GM19099 (cell line): ENCODE data around the gene BTBD2.

Experiments
- POLR2A ChIP-seq: IDR thresholded peaks from 3 replicates; pipeline ENCODE4 v1.6.1; 2011; ENCODE audit warnings: low read depth; ENCODE audit not compliant: insufficient read length; ENCODE audit errors: extremely low read depth

Gene BTBD2

DNA sequence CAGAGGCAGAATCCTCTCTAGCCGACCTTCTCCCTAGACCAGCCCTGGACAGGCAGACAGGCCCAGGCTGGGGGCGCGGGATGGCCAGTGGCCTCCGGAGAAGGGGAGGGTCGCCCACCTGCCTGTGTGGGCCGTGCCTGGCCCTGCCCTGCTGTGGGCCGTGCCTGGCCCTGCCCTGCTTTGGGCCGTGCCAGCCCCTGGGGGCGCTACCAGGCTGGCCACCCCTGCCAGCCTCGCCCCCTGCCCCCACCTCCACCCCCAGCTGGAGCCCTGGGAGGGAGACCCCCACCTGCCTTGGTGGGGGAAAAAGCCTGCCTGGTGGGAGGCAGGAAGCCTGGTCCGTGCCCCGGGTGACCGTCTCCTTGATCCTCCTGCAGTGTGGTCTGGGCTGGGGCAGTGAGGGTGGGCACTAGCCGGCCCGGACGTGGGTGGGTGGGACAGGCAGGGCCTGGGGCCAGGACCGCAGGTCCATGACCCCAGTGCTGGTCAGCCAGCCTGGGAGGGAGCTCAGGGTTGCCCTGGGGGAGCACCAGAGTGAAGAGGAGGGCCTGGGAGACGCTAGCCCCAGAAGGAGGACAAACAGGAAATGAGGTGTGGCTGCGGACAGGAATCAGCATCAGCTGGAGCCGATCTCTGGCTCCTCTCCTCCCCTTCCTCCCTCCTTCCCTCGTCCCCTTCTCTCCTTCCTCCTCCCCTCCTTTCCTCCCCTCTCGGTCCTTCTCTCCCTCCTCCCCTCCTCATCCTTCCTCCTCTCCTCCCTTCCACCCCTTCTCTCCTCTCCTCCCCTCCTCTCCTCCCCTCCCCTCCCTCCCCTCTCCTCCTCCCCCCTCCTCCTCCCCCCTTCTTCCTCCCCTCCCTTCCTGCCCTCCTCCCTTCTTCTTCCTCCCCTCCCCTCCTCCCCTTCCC lies 40.7 kb upstream of the BTBD2 start:
- peak; percentile 43 for TF ChIP-seq POLR2A

DNA sequence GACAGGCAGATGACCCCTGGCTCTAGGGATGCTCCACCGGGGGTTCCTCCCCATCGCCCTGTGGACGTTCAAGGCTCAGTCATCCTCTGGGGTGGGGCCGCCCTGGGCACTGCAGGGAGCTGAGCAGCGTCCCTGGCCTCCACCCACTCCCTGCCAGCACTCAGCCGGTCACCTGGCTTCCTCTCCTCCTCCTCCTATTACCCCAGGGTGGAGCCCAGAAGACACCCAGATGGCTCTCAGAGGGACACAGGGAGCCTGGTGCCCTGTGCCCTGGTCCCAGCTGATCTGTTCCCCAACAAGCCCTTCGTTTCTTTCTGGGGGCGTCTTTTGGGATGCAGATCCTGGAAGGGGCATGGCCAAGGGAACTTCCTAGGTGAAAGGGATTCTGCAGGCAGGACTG lies 39.2 kb upstream of the BTBD2 start:
- TF ChIP-seq POLR2A, result peak; percentile 15

DNA sequence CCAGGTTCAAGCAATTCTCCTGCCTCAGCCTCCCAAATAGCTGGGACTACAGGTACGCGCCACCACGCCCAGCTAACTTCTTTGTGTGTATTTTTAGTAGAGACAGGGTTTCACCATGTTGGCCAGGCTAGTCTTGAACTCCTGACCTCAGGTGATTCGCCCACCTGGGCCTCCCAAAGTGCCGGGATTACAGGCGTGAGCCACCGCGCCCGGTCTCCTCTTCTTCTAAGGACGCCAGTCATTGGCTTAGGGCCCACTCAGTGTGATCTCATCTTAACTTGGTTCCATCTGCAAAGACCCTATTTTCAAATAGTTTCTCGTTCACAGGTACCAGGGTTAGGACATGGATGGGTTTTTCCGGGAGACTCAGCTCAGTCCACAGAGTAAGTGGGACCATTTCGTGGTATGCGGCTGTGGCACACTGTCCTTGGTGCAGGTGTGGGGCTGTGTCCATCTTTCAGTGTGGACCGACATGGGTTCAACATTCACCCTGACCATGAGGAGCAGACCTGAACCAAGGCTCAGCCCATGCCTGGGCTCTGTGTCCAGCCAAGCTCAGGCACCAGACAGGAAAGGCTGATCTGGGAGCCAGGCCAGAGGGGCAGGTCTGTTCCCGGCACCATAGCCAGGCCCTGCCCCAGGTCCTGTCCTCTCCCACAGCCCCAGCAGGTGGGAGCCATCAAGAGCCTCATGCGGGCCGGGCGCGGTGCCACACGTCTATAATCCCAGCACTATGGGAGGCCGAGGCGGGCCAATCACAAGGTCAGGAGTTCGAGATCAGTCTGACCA lies 38.3 kb upstream of the BTBD2 start:
- TF ChIP-seq POLR2A, result no peak

DNA sequence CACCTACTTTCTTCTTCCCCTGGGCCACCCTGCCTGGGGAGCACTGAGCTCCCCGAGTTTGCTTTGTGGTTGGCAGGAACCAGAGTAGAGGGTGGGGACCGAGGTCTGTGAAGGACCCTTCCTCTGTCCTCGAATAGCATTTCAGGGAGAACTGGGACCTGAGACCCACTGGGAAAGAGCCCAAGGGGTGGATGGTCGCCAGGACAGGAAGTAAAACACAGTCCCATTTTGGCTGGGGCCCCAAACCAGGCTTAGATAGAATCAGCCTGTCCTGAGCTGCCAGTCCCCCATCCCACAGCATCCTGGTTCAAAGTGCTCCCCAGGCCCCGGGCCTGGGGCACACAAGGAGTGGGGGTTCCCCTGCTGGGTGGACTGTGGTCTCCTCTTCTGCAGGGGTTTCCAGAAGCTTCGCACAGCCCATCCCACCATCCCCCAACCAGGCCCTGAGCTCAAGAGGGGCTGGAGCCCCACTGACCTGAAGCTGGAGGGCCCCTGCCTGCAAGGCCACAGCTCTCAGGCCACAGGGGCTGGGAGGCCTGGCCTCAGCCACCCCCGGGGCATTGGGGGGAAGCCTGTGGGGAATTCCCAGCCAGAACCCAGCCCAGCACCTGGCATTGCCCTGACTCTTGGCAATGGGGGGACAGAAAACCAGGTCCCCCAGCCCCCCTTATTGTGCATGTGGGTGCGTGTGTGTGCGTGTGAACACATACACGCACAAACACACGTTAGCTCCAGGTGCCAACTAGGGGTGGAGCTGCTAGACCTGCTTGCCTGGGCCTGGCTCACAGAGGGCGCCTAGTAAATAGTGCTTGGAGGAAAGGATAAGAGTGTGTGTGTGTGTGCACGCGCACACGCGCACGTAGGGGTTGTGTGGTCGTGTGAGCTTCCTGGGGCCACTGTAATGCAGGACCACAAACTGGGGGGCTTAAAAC lies 36.5 kb upstream of the BTBD2 start:
- peak; percentile 35 for TF ChIP-seq POLR2A

DNA sequence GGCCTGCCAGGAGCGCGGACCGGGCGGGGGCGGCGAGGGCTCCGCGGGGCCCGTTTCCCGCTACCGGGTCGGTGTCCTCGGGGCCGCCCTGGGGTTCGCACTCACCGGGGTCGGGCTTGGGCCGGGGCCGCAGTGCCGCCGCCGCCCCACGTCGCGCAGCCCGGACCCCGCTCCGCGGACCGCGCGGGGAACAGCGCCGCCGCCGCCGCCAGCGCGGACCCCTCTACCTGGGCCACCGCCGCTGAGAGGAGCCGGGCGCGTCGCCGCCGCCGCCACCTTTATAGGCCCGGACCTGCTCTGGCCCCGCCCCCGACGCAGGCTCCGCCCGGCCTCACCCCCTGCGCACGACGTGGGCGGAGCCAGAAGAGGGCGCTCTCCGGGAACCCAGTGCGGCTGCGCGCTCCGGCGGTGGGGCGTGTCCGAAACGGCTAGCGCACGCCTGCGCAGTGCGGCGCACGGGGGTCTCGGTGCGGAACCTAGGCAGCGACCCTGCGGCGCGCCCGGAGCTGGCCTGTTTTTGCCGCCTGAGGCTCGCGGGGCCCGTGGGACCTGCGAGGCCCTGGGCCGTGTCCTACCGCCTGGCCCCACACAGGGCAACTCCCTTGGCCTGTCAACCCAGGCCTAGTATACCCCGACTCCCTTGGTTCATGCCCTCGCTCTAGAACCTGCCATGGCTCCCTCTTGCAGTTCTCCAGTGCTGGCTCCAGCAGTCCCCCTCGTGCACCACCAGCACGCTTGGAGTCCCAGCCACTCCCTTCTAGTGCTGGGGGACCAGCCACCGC lies 35.7 kb upstream of the BTBD2 start, which contains the start of gene MKNK2:
MKNK2 (minus strand) TSS at position 254 of the 782 bp plus-strand sequence. CDS start 393 bp downstream, outside the sequence.
- TF ChIP-seq POLR2A, result peak; percentile 100

DNA sequence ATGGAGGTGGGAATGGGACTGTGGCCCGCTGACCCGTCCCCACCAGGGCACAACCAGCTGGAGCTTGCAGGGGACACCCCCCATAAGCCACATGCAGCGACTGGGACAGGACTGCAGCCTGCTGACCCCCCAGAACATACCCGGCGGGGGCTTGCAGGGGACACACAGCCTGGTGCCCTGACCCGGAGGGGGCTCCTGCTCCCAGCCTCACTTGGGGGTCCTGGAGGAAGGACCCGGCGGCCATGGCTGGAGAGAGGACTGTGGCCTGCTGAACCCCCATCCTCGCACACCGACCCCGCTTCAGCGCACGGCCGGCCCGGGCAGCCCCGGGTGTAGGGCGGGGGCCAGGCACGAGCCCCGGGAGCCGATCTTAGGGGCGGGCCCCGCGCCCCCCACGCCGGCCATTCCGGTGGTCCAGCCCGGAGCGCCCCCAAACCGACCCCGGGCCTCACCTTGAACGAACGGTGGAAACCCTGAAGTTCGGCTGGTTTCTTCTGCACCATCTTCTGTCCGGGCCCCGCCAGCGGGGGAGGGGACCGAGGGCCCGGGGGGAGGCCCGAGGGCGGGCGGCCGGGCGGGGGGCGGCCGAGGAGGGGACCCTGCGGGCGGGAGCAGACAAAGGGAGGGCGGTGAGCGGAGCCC lies 35.0 kb upstream of the BTBD2 start:
- no peak for TF ChIP-seq POLR2A

DNA sequence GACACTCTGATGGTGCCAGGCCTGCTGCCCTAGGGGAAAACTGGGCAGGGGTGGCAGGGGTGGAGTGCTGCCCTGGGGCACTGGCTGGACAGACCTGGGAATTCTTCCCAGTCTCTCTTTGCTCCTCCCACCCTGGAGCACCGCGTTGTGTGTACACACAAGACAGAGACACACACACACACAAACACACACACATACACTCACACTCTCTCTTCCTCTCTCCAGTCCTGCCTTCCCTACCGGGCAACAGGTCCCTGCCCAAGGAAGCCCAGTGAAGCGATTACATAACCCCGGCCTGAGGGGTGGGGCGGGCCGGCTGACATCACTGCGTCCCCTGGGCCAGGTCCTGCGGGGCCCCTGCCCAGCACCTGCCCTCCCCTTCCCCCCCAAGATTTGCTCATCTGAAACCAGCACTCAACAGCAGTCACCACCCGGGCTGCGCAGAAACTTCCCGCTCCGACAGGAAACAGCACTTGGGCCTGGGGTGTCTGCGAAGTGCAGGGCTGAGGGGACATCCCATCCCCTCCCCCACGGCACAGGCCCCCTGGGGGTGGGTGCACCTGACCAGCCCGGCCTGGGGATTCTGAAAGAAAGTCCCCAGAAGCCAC lies 34.3 kb upstream of the BTBD2 start:
- TF ChIP-seq POLR2A, result peak; percentile 42

DNA sequence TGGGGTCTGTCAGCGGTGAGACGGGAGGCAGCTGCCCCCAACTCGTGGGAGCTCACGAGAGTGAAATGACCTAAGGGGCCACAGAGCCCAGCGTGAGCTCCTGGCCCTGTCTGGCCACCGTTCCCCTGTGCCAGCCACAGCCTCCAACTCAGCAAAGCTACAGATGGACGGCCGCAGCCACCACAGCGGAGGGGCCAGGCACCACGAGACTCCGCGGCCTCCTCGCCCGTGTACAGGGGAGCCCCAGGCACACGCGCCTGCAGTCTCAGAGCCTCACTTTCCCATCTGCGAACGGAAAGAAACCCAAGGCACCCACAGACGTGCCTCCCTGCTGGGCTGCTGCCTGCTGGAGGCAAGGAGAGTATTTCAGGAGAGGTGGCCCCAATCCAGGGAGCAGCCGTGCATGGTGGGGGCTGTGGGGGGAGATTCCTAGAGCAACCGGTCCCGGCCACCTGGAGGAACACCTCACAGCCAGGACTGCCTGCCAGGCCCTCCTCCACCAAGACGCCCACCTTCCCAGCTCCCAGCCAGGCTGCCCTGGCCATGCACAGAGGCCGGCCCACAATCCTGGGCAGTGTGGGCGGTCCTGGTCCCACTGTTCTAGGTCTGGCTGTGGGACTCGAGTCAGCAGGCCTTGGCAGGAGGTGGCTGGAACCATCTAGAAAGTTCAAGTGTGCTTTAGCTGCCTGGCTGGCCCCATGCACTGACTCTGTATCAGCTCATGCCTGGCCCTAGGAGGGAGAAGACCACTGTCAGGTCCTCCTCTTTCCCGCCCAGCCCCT lies 33.6 kb upstream of the BTBD2 start:
- peak; percentile 38 for TF ChIP-seq POLR2A

DNA sequence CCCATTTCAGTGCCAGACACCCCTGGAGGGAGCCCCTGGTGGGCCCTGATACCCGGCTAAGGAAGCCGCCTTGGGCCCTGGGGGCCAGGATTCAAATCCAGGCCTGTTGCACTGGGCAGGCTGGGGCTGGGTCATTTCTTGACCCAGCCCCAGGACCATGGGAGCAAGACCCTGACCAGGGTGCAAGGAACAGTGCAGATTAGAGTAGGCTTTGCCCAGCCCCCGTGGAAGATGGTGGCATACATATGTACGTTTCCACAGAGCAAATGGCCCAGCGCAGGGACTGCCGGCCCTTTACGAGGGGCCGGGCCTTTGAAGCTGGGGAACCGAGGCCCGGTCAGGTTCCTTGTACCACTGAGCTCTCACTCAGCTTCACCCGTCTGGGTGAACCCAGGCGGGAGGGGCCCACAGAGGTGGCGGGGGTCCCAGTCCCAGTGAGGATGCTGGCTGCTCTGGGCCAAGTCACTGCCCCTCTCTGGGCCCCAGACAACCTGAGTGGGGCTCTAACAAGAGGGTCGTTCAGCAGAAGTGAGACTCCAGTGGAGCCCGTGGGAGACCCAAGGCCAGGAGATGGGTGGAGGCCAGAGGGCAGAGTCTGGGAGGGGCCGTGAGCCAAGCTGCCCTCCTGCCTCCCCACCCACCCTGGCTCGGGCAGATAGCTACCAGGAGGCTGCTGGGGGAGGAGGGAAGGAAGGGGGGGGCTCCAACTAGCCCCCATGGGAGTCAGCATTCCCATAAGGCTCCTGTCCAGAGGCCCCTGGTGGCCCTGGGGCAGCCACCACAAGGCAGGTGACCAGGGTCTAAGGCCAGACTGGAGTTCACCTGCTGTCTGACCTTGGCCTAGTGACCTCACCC lies 32.8 kb upstream of the BTBD2 start:
- TF ChIP-seq POLR2A, result peak; percentile 14

DNA sequence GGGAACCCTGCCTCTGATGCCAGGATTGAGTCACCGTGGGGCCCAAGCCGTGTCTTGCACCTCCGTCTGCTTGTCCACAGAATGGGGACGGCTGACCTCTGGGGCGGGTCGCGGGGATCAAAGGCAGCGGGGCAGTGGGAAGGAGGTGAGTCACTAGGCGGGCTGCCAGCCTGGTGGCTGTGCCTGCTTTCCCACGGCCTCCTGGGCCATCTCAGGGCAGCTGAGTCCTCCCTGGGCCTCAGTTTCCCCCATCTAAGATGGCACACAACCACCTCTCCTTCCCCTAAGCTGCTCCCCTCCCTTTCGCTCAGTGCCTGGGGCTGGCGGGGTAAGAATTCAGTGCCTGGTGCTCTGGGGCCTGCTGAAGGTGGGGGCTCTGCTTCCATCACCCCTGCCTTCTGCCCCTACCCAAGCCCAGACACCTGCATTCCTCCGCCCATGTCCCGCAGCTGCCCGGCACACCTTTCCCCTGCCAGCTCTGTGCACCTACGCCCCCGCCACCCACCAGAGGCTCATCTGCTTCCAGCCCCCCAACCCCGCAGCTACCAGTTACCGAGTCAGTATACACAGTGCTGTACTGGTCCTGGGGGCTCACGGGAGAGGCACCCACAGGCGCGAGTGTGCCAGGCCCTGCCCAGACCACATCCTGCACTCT lies 32.1 kb upstream of the BTBD2 start:
- peak; percentile 18 for TF ChIP-seq POLR2A

DNA sequence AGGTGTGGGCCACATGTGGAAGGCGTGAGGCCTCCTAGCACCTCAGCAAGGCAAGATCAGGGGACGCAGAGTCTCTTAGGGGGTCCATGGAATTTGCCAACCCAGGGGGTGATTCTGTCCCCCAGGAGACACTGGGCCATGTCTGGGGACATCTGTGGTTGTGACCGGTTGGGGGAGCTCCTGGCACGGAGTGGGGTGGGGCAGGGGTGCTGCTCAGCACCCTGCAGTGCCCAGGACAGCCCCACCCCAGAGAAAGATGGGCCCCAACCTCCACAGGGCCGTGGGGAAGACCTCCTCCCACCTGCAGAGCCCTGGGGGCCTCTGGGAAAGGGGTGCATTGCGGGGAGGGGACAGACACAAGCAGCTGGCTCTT lies 31.5 kb upstream of the BTBD2 start:
- peak; percentile 11 for TF ChIP-seq POLR2A
